Effector CD8-positive, alpha-beta T cell (primary cell): Measurements from ENCODE around the gene FAM209A.
"Not testable (repeated sequence)": the region's sequence is repeated elsewhere in the genome, so short reads cannot be mapped to it uniquely, and the experiment has no call there.

Experiments
- DNase-seq: peaks from one replicate; lab custom pipeline; 2025; lab: John Stamatoyannopoulos, UW

FAM209A gene

DNA sequence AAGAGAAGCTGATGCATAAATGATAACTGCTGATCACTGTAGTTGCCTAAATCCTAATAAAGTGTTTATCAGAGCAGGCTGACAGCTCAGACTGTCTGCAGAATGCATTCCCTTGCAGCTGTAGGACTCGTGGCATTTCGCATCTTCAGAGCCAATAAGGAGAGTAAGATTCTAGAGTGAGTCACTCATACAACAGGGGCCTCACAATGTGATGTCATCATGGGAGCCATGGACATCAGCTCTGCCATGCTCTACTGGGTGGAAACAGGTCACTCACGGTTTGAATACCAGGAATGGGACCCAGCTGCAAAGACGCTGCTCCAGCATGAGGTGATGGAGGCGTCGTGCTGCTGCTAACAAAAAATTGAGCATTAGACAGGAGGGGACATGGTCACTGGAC, 15.9 kb downstream of the FAM209A start:
- no peak for DNase-seq

DNA sequence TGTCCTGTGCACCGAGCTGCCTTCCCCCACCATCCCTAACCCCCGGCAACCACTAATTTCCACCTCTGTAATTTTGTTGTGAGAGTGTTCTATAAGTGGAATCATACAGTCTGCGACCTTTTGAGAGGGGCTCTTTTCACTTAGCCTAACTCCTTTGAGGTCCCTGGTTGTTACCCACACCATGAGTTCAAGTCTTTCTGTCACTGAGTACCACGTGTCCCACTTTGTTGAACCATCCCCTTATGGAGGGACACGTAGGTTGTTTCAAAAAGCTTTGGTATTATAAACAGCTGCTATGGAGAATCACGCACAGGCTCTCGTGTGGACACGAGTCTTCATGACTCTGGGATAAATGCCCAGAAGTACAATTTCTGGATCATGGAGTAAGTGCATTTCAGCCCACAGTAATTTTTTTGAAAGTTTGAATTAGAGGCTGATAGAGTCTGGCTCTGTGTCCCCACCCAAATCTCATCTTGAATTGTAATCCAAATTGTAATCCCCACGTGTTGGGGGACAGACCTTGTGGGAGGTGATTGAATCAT, 18.0 kb downstream of the FAM209A start:
- DNase-seq = no peak

DNA sequence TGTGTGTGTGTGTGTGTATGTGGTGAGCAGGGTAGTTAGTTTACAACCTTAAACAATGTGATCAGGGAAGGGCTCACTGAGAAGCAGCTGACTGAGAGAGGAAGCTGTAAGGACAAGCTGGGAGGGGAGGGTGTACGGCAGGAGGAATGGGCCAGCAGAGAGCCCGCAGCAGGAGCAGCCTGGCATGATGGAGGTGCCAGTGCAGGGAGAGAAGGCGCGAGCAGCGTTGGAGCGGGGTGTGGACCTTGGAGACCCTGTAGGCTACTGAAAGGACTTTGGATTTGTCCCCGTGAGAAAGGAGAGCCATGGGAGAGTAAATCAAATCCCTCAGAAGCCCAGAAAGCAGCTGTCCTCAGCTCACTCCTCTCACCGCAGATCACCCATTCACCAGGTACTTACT, 27.0 kb downstream of the FAM209A start:
- no peak for DNase-seq

DNA sequence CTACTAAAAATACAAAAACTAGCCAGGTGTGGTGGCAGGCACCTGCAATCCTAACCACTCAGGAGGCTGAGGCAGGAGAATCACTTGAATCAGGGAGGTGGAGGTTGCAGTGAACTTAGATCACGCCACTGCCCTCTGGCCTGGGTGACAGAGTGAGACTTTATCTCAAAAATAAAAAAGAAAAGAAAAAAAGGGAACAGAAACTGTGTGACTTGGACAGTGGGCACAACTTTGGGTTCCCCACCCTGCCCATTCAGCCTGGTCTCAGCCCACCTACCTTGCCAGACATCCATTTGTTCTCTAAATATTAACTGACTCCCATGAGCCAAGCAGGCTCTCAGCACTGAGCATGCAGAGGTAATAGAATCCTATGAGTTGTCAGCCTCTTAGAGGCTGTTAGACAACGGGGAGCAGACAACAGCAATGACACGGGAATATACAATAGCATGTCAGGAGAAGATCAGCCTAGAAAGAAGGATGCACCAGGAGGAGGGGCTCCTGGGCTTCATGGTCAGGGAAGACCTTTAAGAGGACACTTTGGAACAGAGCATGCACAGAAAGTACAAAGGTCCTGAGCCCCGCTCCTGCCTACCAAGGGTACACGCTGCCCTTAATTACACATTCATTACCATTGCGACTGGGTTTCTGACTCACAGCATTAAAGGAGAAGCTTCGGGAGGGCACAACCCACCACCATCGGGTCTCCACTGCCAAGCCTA, 28.5 kb downstream of the FAM209A start:
- DNase-seq = no peak

GRCh38 chr20:56554869-56555268, 30.3 kb downstream of the FAM209A start:
- DNase-seq = no peak

DNA sequence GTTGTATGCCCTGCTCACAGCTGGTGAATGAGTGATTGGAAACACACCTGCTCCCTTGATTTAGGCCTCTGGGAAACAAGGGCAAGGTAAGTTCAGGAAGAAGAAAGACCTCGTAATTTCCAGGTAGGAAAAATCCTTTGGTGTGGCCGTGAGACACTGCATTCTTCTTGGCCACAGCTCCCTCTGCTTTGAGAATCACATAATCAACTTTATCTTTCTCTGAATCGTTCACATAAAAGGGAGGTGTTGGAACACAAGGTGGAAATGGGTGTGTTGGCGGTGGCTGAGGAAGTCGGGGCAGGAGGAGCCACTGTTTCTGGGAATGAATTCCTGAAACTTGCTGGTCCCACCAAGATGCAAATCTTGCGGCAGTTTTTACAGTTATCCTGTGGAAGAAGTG, 34.4 kb downstream of the FAM209A start:
- DNase-seq = no peak

GRCh38 chr20:56564526-56564925, 40.0 kb downstream of the FAM209A start:
- DNase-seq = not testable (repeated sequence)

- no peak for DNase-seq
Measured at GRCh38 chr20:56565511-56565910, 41.0 kb downstream of the FAM209A start.

DNA sequence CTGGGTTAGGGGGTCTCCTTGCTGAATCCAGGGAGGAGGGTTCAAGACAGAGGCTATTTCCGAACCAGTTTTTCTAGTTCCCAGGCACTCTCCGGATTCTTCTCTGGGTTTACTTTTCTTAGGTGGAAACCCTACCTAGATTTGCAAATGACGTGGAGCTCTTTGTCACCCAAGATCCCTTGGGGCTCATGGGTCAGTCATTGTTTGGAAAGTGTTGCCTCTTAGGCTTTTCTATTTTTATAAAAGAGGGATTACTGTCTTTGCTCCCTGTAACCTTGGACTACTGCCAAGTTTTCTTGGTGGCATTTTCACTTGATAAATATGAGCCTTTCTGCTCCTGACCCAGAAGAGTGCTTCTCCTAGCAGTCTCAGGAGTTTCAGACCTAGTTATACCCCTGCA, 42.1 kb downstream of the FAM209A start:
- DNase-seq = no peak

GRCh38 chr20:56570832-56571231, 46.3 kb downstream of the FAM209A start:
- no peak for DNase-seq

- no peak for DNase-seq
Measured at GRCh38 chr20:56572172-56572571, 47.6 kb downstream of the FAM209A start.

DNA sequence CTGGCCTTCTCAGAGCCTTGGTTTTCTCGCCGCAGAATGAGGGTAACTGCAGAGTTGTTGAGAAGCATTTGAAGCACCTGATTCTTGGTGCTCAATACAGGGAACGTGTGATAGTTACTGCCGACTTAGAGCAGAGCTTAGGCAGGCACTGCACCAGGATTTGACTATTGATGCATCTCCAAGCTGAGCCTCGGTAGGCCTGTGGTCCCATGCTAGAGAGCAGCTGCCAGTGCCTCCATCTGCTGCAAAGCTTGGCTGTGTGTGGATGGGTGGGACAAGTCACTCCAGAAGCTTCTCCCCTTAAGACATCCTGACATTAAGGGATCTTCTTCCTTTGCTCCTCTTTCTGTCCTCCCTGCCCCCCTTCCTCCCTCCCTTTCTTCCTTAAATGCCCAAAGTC, 49.4 kb downstream of the FAM209A start:
- no peak for DNase-seq

GRCh38 chr20:56574531-56575142, 50.1 kb downstream of the FAM209A start:
- DNase-seq = no peak

DNA sequence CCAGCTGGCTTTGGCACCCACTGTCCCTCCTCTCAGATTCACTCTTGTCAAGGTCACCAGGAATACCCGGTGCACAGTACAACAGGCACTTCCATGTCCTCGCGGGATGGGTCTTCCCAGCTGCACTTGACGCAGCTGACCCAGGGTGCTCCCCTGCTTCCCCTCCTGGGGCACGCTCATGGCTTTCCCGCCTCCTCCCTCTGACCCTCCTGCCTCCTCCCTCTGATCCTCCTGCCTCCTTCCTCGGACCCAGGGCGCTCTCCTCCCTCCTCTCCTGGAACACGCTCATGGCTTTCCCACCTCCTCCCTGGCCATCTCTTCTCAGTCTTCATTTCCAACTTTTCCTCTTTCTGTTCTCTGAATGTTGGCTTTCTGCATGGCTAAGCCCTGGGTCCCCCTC, 50.6 kb downstream of the FAM209A start:
- no peak for DNase-seq
